DOHH2 (cell line): ENCODE results near the gene PPIL1.

ENCODE experiments used
- H3F3A ChIP-seq: fragments of 200-600 bp; sonication (generic), shearing (Covaris generic); 2 replicates; pipeline ENCODE4 v1.6.0; 2016; ENCODE audit warnings: antibody characterized with exemption, mild to moderate bottlenecking; ENCODE audit not compliant: control insufficient read depth, insufficient read depth
- H3K27ac ChIP-seq: fragments of 200-600 bp; sonication (generic); 2 replicates; pipeline ENCODE4 v1.5.1; 2014; ENCODE audit warnings: low read depth, mild to moderate bottlenecking, low read length, moderate library complexity
- H3K27me3 ChIP-seq: fragments of 200-600 bp; sonication (generic); 2 replicates; pipeline ENCODE4 v1.6.1; 2014; ENCODE audit warnings: mild to moderate bottlenecking, low read length, mixed read lengths; ENCODE audit not compliant: control insufficient read depth
- H3K36me3 ChIP-seq: fragments of 200-600 bp; sonication (generic); 2 replicates; pipeline ENCODE4 v1.6.1; 2014; ENCODE audit warnings: mild to moderate bottlenecking, low read length, moderate library complexity, mixed read lengths; ENCODE audit not compliant: control insufficient read depth
- H3K4me1 ChIP-seq: fragments of 200-600 bp; sonication (generic); 2 replicates; pipeline ENCODE4 v1.6.1; 2014; ENCODE audit warnings: mild to moderate bottlenecking, low read length, mixed read lengths; ENCODE audit not compliant: control insufficient read depth
- H3K4me2 ChIP-seq: fragments of 200-600 bp; sonication (generic); 2 replicates; pipeline ENCODE4 v1.6.0; 2014; ENCODE audit warnings: mild to moderate bottlenecking, low read length, moderate library complexity
- H3K4me3 ChIP-seq: fragments of 200-600 bp; sonication (generic); 2 replicates; pipeline ENCODE4 v1.5.1; 2014; ENCODE audit warnings: mild to moderate bottlenecking, low read length, mixed read lengths
- H3K79me2 ChIP-seq: fragments of 200-600 bp; sonication (generic); 2 replicates; pipeline ENCODE4 v1.6.1; 2014; ENCODE audit warnings: mild to moderate bottlenecking, low read length, mixed read lengths; ENCODE audit not compliant: control insufficient read depth
- H3K9me2 ChIP-seq: fragments of 200-600 bp; sonication (generic); replicated peaks from 2 replicates; pipeline ENCODE4 v1.6.1; 2014; ENCODE audit warnings: mild to moderate bottlenecking, low read length, mixed read lengths; ENCODE audit not compliant: control insufficient read depth
- H3K9me3 ChIP-seq: fragments of 200-600 bp; sonication (generic); 2 replicates; pipeline ENCODE4 v1.6.1; 2014; ENCODE audit warnings: antibody characterized with exemption, low read length, mixed read lengths; ENCODE audit not compliant: control insufficient read depth, insufficient read depth
- H4K20me1 ChIP-seq: fragments of 200-600 bp; sonication (generic); 2 replicates; pipeline ENCODE4 v1.6.0; 2014; ENCODE audit warnings: low read depth, mild to moderate bottlenecking, antibody characterized with exemption, low read length, moderate library complexity; ENCODE audit not compliant: control insufficient read depth, insufficient read depth
- CTCF ChIP-seq: fragments of 200-600 bp; sonication (generic); IDR thresholded peaks from one replicate; pipeline ENCODE4 v1.5.1; 2014; ENCODE audit warnings: antibody characterized with exemption, mild to moderate bottlenecking, low read depth, low read length; ENCODE audit not compliant: poor library complexity, severe bottlenecking
- EZH2phosphoT487 ChIP-seq: fragments of 200-600 bp; sonication (generic); IDR thresholded peaks from 2 replicates; pipeline ENCODE4 v1.6.1; 2017; ENCODE audit warnings: borderline replicate concordance, mild to moderate bottlenecking, antibody characterized with exemption, low read length, moderate library complexity, mixed read lengths

PPIL1 gene

GRCh38 chr6:36805917-36806316 lies 68.7 kb downstream of the PPIL1 start:
- Histone ChIP-seq H3K9me2 (no peaks in the 10 kb centered on the region), H3K27me3 (peaks cover 21% of the 10 kb centered on the region), H3K4me3 (no peak overlapping the region), H3K79me2 (no peaks in the 10 kb centered on the region), H3K27ac (no peak overlapping the region), H3K4me2 (no peak overlapping the region), H3K9me3 (no peaks in the 10 kb centered on the region), H3F3A (no peaks in the 10 kb centered on the region), H3K36me3 (no peaks in the 10 kb centered on the region), H3K4me1 (no peaks in the 10 kb centered on the region), H4K20me1 (no peaks in the 10 kb centered on the region)
- TF ChIP-seq CTCF (no peak), EZH2phosphoT487 (no peak)

GRCh38 chr6:36805096-36805797 lies 69.4 kb downstream of the PPIL1 start:
- no peak overlapping the region for H3K4me3 ChIP-seq
- H3K4me1 ChIP-seq, result no peaks in the 10 kb centered on the region
- H3K79me2 ChIP-seq, result no peaks in the 10 kb centered on the region
- H4K20me1 ChIP-seq, result no peaks in the 10 kb centered on the region
- no peak overlapping the region for H3K4me2 ChIP-seq
- H3F3A ChIP-seq, result no peaks in the 10 kb centered on the region
- TF ChIP-seq CTCF, result no peak
- TF ChIP-seq EZH2phosphoT487, result no peak
- no peaks in the 10 kb centered on the region for H3K36me3 ChIP-seq
- peaks cover 23% of the 10 kb centered on the region for H3K27me3 ChIP-seq
- no peak overlapping the region for H3K27ac ChIP-seq
- H3K9me2 ChIP-seq, result no peaks in the 10 kb centered on the region
- H3K9me3 ChIP-seq, result no peaks in the 10 kb centered on the region
